Measurements from ENCODE around the gene CAMSAP3.

Gene CAMSAP3

DNA sequence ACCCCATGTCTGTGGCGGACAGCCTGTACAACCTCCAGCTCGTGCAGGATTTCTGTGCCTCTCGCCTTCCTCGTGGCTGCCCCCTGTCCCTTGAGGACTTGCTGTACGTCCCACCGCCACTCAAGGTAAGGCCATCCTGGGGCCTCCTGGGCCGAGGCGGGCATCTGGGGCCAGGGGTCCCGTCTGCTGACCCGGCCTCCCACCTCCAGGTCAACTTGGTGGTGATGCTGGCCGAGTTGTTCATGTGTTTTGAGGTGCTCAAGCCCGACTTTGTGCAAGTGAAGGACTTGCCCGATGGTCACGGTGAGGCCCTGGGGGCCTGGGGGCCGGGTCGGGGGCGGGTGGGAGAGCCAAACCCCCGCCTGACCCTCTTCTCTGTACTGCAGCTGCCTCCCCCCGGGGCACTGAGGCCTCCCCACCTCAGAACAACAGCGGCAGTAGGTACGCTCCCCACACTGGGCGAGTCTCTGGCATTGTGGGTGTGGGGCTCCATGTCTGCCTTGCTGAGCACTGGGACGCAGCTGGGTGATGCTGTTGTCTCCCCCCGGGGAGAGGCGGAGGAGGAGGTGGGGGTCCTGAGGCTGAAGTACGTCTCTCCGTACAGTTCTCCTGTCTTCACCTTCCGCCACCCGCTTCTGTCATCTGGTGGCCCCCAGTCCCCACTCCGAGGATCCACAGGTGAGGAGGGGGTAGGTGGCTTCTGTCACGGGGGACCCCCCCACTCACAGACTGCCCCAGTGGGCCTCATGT, 15.0 kb downstream of the CAMSAP3 start:
- Histone ChIP-seq H3K36me3 (ENCODE audit: control insufficient read depth, insufficient read depth, low read length) (no peaks in the 10 kb centered on the region; the same call in 1 of the 2 replicates), H3K27me3 (replicated peaks; ENCODE audit: control insufficient read depth, insufficient read depth, low read length) (no peaks in the 10 kb centered on the region), H3K4me3 (replicated peaks; ENCODE audit: low read depth, low read length) (no peak overlapping the region)
- no peak for DNase-seq (ENCODE audit: extremely low read depth, insufficient read length)
- TF ChIP-seq, protein P1, sequence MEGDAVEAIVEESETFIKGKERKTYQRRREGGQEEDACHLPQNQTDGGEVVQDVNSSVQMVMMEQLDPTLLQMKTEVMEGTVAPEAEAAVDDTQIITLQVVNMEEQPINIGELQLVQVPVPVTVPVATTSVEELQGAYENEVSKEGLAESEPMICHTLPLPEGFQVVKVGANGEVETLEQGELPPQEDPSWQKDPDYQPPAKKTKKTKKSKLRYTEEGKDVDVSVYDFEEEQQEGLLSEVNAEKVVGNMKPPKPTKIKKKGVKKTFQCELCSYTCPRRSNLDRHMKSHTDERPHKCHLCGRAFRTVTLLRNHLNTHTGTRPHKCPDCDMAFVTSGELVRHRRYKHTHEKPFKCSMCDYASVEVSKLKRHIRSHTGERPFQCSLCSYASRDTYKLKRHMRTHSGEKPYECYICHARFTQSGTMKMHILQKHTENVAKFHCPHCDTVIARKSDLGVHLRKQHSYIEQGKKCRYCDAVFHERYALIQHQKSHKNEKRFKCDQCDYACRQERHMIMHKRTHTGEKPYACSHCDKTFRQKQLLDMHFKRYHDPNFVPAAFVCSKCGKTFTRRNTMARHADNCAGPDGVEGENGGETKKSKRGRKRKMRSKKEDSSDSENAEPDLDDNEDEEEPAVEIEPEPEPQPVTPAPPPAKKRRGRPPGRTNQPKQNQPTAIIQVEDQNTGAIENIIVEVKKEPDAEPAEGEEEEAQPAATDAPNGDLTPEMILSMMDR (IDR thresholded peaks at IDR 0.05; ENCODE audit: insufficient read depth, low read length, poor library complexity, severe bottlenecking), result no peak

DNA sequence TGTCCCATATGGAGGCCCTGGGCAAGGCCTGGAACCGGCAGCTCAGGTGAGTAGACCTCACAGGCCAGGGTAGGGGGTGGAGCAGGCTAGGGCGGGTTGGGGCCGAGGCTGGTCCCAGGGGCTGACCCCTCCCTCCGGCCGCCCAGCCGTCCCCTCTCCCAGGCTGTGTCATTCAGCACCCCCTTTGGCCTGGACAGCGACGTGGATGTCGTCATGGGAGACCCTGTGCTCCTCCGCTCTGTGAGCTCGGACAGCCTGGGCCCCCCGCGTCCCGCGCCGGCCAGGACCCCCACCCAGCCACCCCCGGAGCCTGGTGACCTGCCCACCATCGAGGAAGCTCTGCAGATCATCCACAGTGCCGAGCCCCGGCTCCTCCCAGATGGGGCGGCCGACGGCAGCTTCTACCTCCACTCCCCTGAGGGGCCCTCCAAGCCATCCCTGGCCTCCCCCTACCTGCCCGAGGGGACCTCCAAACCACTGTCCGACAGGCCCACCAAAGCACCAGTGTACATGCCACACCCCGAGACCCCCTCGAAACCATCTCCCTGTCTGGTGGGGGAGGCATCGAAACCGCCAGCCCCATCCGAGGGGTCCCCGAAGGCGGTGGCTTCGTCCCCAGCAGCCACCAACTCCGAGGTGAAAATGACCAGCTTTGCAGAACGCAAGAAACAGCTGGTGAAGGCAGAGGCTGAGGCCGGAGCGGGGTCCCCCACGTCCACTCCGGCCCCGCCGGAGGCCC, 16.0 kb downstream of the CAMSAP3 start:
- TF ChIP-seq, protein P1 (IDR thresholded peaks at IDR 0.05; ENCODE audit: insufficient read depth, low read length, poor library complexity, severe bottlenecking), result no peak
- no peak overlapping the region for H3K4me3 ChIP-seq (replicated peaks; ENCODE audit: low read depth, low read length)
- H3K27me3 ChIP-seq (replicated peaks; ENCODE audit: control insufficient read depth, insufficient read depth, low read length), result no peaks in the 10 kb centered on the region
- no peak for DNase-seq (ENCODE audit: extremely low read depth, insufficient read length)
- H3K36me3 ChIP-seq (ENCODE audit: control insufficient read depth, insufficient read depth, low read length), result no peaks in the 10 kb centered on the region; the same call in 1 of the 2 replicates

DNA sequence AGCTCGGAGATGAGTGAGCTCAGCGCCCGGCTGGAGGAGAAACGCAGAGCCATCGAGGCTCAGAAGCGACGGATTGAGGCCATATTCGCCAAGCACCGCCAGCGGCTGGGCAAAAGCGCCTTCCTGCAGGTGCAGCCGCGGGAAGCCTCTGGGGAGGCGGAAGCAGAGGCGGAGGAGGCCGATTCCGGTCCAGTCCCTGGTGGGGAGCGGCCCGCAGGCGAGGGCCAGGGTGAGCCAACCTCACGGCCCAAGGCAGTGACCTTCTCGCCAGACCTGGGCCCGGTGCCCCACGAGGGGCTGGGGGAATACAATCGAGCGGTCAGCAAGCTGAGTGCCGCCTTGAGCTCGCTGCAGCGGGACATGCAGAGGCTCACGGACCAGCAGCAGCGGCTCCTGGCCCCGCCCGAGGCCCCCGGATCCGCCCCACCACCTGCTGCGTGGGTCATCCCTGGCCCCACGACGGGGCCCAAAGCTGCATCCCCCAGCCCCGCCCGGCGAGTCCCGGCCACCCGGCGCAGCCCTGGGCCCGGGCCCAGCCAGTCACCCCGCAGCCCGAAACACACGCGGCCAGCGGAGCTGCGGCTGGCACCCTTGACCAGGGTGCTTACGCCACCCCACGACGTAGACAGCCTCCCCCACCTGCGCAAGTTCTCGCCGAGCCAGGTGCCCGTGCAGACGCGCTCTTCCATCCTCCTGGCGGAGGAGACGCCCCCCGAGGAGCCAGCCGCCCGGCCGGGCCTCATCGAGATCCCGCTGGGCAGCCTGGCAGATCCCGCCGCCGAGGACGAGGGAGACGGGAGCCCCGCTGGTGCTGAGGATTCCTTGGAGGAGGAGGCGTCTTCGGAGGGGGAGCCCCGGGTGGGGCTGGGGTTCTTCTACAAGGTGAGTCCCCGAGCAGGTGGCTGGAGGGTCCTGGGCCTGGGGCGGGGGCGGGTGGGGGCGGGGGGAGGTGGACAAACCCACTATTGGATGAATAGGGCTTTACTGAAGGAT, 16.9 kb downstream of the CAMSAP3 start:
- Histone ChIP-seq H3K36me3 (ENCODE audit: control insufficient read depth, insufficient read depth, low read length) (peaks cover 6% of the 10 kb centered on the region), H3K4me3 (replicated peaks; ENCODE audit: low read depth, low read length) (no peak overlapping the region), H3K27me3 (replicated peaks; ENCODE audit: control insufficient read depth, insufficient read depth, low read length) (no peaks in the 10 kb centered on the region)
- no peak for DNase-seq (ENCODE audit: extremely low read depth, insufficient read length)
- TF ChIP-seq, protein P1 (IDR thresholded peaks at IDR 0.05; ENCODE audit: insufficient read depth, low read length, poor library complexity, severe bottlenecking), result no peak

DNA sequence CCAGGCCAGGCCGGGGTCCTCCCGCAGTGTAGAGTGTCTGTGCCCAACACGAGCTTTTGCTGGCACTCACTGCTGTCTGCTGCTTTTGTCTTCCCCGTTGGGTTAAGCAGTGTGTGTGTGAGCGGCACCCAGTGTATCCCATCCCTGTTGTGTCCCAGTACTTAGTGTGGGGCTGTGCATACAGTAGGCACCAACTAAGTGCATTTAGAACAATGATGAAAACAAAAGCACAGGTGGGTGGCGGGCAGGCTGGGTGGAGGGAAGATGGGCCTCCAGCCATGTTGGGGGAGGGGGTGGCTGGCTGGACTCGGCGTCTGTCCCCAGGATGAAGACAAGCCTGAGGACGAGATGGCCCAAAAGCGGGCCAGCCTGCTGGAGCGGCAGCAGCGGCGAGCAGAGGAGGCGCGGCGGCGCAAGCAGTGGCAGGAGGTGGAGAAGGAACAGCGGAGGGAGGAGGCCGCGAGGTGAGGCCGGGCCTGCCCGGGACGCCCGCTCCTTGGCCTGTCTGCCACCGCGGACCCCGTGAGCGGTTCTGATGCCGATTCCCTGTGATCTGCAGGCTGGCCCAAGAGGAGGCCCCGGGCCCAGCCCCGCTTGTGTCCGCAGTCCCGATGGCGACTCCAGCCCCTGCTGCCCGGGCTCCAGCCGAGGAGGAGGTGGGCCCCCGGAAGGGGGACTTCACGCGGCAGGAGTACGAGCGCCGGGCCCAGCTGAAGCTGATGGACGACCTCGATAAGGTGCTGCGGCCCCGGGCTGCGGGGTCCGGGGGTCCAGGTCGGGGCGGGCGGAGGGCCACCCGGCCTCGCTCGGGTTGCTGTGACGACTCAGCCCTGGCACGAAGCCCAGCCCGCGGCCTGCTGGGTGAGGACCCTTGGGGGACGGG, 19.4 kb downstream of the CAMSAP3 start:
- Histone ChIP-seq H3K36me3 (ENCODE audit: control insufficient read depth, insufficient read depth, low read length) (peaks cover 8% of the 10 kb centered on the region), H3K27me3 (replicated peaks; ENCODE audit: control insufficient read depth, insufficient read depth, low read length) (no peaks in the 10 kb centered on the region)
- TF ChIP-seq, protein P1 (IDR thresholded peaks at IDR 0.05; ENCODE audit: insufficient read depth, low read length, poor library complexity, severe bottlenecking), result no peak

DNA sequence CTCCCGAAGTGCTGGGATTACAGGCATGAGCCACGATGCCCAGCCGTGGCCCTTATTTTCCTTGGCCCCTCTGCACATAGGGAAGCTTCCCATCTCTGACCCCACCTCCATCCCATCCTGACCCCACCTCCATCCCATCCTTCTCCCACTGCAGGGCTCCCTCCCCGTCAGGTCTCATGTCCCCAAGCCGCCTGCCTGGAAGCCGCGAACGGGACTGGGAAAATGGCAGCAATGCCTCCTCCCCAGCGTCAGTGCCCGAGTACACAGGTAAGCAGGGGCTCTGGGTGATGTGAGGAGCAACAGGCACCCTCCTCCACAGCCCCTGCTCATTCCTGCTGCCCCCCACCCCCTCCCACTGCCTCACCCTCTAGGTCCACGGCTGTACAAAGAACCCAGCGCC, 21.5 kb downstream of the CAMSAP3 start:
- Histone ChIP-seq H3K27me3 (replicated peaks; ENCODE audit: control insufficient read depth, insufficient read depth, low read length) (no peaks in the 10 kb centered on the region), H3K36me3 (ENCODE audit: control insufficient read depth, insufficient read depth, low read length) (peaks cover 17% of the 10 kb centered on the region), H3K4me3 (replicated peaks; ENCODE audit: low read depth, low read length) (no peak overlapping the region)
- TF ChIP-seq, protein P1 (IDR thresholded peaks at IDR 0.05; ENCODE audit: insufficient read depth, low read length, poor library complexity, severe bottlenecking), result no peak
- no peak for DNase-seq (ENCODE audit: extremely low read depth, insufficient read length)

More for the DNA sequence above, 19.4 kb downstream of the CAMSAP3 start:
- DNase-seq (ENCODE audit: extremely low read depth, insufficient read length), result no peak
- H3K4me3 ChIP-seq (replicated peaks; ENCODE audit: low read depth, low read length), result no peak overlapping the region
